SIG-M5 treated with dmso at 0.1 percent for 504 hours (cell line): Measurements from ENCODE around the gene LIMS3.
"Not testable (repeated sequence)": the region's sequence is repeated elsewhere in the genome, so short reads cannot be mapped to it uniquely, and the experiment has no call there.

Source experiments
- DNase-seq: peaks from one replicate; lab custom pipeline; 2025; ENCODE audit not compliant: unreplicated experiment; lab: John Stamatoyannopoulos, UW

The LIMS3 gene

GRCh38 chr2:109898462-109899336, at the start of gene LIMS3:
Gene LIMS3, plus strand, starts transcription at chr2:109898688. Its CDS starts 41 bp downstream, at chr2:109898729.
- DNase-seq, result not testable (repeated sequence)

- DNase-seq, result not testable (repeated sequence)
Observed at GRCh38 chr2:109871129-109871751, 27.2 kb upstream of the LIMS3 start.

- not testable (repeated sequence) for DNase-seq
Observed at GRCh38 chr2:109876625-109877024, 21.9 kb upstream of the LIMS3 start.

GRCh38 chr2:109882112-109882511, 16.4 kb upstream of the LIMS3 start:
- DNase-seq, result not testable (repeated sequence)

GRCh38 chr2:109888414-109888813, 10.1 kb upstream of the LIMS3 start:
- not testable (repeated sequence) for DNase-seq

GRCh38 chr2:109889909-109890308, 8.6 kb upstream of the LIMS3 start:
- not testable (repeated sequence) for DNase-seq

GRCh38 chr2:109891024-109891423, 7.5 kb upstream of the LIMS3 start:
- not testable (repeated sequence) for DNase-seq

- DNase-seq, result not testable (repeated sequence)
Observed at GRCh38 chr2:109893736-109894135, 4.8 kb upstream of the LIMS3 start.

GRCh38 chr2:109894141-109894540, 4.3 kb upstream of the LIMS3 start:
- not testable (repeated sequence) for DNase-seq

GRCh38 chr2:109895090-109895869, 3.2 kb upstream of the LIMS3 start:
- DNase-seq, result not testable (repeated sequence)

- not testable (repeated sequence) for DNase-seq
Observed at GRCh38 chr2:109896212-109896611, 2.3 kb upstream of the LIMS3 start.

GRCh38 chr2:109897769-109898461, 573 bp upstream of the LIMS3 start:
- not testable (repeated sequence) for DNase-seq

- DNase-seq, result not testable (repeated sequence)
Observed at GRCh38 chr2:109905796-109906195, 7.3 kb downstream of the LIMS3 start.

GRCh38 chr2:109908626-109909025, 10.1 kb downstream of the LIMS3 start:
- not testable (repeated sequence) for DNase-seq

GRCh38 chr2:109910789-109911188, 12.3 kb downstream of the LIMS3 start:
- not testable (repeated sequence) for DNase-seq

GRCh38 chr2:109913911-109914310, 15.4 kb downstream of the LIMS3 start:
- not testable (repeated sequence) for DNase-seq

GRCh38 chr2:109914552-109914951, 16.1 kb downstream of the LIMS3 start:
- not testable (repeated sequence) for DNase-seq

- DNase-seq, result not testable (repeated sequence)
Observed at GRCh38 chr2:109915830-109916229, 17.3 kb downstream of the LIMS3 start.

- DNase-seq, result not testable (repeated sequence)
Observed at GRCh38 chr2:109920162-109920561, 21.7 kb downstream of the LIMS3 start.

- DNase-seq, result not testable (repeated sequence)
Observed at GRCh38 chr2:109921543-109922384, 23.3 kb downstream of the LIMS3 start.
